ENCODE results near the gene MAPKAPK3. TPM values are rescaled to one million over a fixed set of nuclear protein-coding genes. Genes with fewer than 3 reads are reported as not detected.

MAPKAPK3 gene
- total and polyA plus RNA-seq, 2 donors (not counting 3 experiments of a cell fraction or from before 2014, with no cell fraction given) = 21.3 to 30.5 TPM

DNA sequence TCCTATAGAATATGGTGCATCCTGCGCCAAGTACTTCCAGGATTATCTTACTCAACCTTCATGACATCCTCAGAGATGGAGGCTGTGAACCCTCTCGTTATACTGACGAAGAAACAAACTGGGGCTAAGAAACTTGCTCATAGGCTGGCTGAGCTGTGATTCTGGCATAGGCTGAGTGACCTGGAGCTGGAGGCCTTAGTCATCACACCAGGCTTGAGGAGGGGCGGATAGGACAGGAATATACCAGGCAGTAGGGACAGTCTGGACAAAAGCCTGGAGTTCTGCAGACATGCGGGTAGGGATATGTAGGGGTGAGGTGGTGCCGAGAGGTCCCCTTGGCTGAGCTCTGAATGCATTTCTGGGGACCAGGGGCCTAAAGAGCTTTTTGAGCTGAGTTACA lies 29.6 kb upstream of the MAPKAPK3 start:
- intact Hi-C loops (cut with micrococcal nuclease) (no loop called here), dilution Hi-C loops (cut with MboI; ENCODE audit: extremely low pct_ligation_motif_present, low sequenced_read_pairs) (no loop called here)
- FAIRE-seq = no peak
- Histone ChIP-seq H3K9me3 (replicated peaks; ENCODE audit: control insufficient read depth, insufficient read depth, low read length) (no peaks in the 10 kb centered on the region), H3K27ac (ENCODE audit: insufficient read depth, low read depth, low read length) (no peak overlapping the region), H3K79me2 (ENCODE audit: control insufficient read depth, insufficient read depth, low read length) (no peaks in the 10 kb centered on the region), H3K4me1 (ENCODE audit: control insufficient read depth, extremely low read depth, insufficient read depth, low read length) (no peaks in the 10 kb centered on the region), H3K36me3 (ENCODE audit: control insufficient read depth in 2 of 2, extremely low read depth in 1 of 2, insufficient read depth in 2 of 2, low read length in 2 of 2) (no peaks in the 10 kb centered on the region), H4K20me1 (replicated peaks; ENCODE audit: control insufficient read depth, extremely low read depth, insufficient read depth, low read length) (no peaks in the 10 kb centered on the region), H3K4me3 (replicated peaks in 1 of 3; ENCODE audit: insufficient read depth in 1 of 3, low read depth in 1 of 3, low read length in 3 of 3) (no peak overlapping the region), H3K4me2 (ENCODE audit: insufficient read depth, low read length) (no peak overlapping the region), H3K9me1 (replicated peaks; ENCODE audit: control insufficient read depth, extremely low read depth, insufficient read depth, low read length) (no peaks in the 10 kb centered on the region), H2AFZ (ENCODE audit: low read depth, low read length) (no peak overlapping the region), H3K9ac (replicated peaks; ENCODE audit: extremely low read depth, insufficient read depth, low read length) (no peak overlapping the region), H3K27me3 (ENCODE audit: control insufficient read depth in 2 of 2, insufficient read depth in 2 of 2, low read length in 2 of 2) (no peaks in the 10 kb centered on the region)
- DNase-seq (ENCODE audit: low read depth, low spot score) = no peak
- no TSS peak for BruUV-seq (replicated peaks)
- ChIA-PET POLR2A (no interaction called here), CTCF (interaction anchor here (2.1 kb wide), 1 partner anchor 15 kb away, joined by 12 read pairs; no protein-coding TSS in a partner anchor)
- no peak for TF ChIP-seq POLR2A (IDR thresholded peaks at IDR 0.05; ENCODE audit: low read depth, low read length)
- no peak for TF ChIP-seq EZH2 (IDR thresholded peaks at IDR 0.05; ENCODE audit: borderline replicate concordance, low read depth, low read length, severe bottlenecking)
- no peak for TF ChIP-seq MYC (IDR thresholded peaks at IDR 0.05; ENCODE audit: low read depth, low read length)
- TF ChIP-seq, protein P1, sequence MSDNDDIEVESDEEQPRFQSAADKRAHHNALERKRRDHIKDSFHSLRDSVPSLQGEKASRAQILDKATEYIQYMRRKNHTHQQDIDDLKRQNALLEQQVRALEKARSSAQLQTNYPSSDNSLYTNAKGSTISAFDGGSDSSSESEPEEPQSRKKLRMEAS (IDR thresholded peaks at IDR 0.05; ENCODE audit: insufficient read depth, insufficient read length) = no peak
- no peak for TF ChIP-seq FOS (IDR thresholded peaks at IDR 0.05; ENCODE audit: borderline replicate concordance, insufficient read depth, low read length)
- TF ChIP-seq GATA2 (IDR thresholded peaks at IDR 0.05; ENCODE audit: insufficient read depth, insufficient read length, low read depth, low read length) = no peak
- no peak for TF ChIP-seq POLR2AphosphoS5 (IDR thresholded peaks at IDR 0.05; ENCODE audit: insufficient read depth, low read depth, low read length)
- no peak for TF ChIP-seq JUN (IDR thresholded peaks at IDR 0.05; ENCODE audit: borderline replicate concordance, insufficient read depth, insufficient read length, low read depth)
- TF ChIP-seq, protein P2, sequence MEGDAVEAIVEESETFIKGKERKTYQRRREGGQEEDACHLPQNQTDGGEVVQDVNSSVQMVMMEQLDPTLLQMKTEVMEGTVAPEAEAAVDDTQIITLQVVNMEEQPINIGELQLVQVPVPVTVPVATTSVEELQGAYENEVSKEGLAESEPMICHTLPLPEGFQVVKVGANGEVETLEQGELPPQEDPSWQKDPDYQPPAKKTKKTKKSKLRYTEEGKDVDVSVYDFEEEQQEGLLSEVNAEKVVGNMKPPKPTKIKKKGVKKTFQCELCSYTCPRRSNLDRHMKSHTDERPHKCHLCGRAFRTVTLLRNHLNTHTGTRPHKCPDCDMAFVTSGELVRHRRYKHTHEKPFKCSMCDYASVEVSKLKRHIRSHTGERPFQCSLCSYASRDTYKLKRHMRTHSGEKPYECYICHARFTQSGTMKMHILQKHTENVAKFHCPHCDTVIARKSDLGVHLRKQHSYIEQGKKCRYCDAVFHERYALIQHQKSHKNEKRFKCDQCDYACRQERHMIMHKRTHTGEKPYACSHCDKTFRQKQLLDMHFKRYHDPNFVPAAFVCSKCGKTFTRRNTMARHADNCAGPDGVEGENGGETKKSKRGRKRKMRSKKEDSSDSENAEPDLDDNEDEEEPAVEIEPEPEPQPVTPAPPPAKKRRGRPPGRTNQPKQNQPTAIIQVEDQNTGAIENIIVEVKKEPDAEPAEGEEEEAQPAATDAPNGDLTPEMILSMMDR (IDR thresholded peaks at IDR 0.05; ENCODE audit: extremely low read depth in 1 of 2, insufficient read depth in 1 of 2, low read depth in 1 of 2, low read length in 2 of 2) = no peak

Measured in endothelial cell of umbilical vein (primary cell).